ENCODE data around the gene THAP4.
A peak's percentile ranks its signal among the peaks of the same experiment; 100 is the strongest.
"Not testable (repeated sequence)": the region's sequence is repeated elsewhere in the genome, so short reads cannot be mapped to it uniquely, and the experiment has no call there.

The THAP4 gene

GRCh38 chr2:241665731-241666440 is 28.9 kb upstream of the THAP4 start:
- DNase-seq: no peak

GRCh38 chr2:241662731-241663130 is 25.8 kb upstream of the THAP4 start:
- not testable (repeated sequence) for DNase-seq

GRCh38 chr2:241660593-241661213 is 23.7 kb upstream of the THAP4 start:
- DNase-seq: no peak

GRCh38 chr2:241659150-241659739 is 22.3 kb upstream of the THAP4 start:
- peak; percentile 30 for DNase-seq

- DNase-seq: no peak
These were observed 21.3 kb upstream of the THAP4 start for GRCh38 chr2:241658296-241658695.

DNA sequence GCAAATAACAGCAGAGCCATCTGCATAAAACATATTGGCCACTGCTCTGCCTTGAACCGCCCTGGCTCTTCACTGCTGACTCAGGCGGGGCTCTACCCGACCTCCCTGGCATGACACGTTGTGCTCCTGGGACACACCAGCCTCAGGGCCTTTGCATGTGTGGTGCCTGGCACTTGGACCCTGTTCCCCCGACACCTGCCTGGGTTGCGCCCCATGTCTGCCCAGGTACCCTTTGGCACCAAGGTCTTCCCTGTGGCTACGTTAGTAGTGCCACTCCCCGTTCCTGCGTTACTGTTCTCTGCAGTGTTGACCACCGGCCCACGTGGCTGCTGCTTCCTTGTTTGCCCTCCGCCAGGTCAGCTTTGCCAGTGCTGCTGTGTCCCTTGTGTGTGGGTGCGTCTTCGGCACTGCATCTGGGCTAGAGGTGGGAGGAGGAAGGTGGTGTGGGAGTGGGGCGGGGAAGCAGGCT is 20.9 kb upstream of the THAP4 start:
- DNase-seq: no peak

DNA sequence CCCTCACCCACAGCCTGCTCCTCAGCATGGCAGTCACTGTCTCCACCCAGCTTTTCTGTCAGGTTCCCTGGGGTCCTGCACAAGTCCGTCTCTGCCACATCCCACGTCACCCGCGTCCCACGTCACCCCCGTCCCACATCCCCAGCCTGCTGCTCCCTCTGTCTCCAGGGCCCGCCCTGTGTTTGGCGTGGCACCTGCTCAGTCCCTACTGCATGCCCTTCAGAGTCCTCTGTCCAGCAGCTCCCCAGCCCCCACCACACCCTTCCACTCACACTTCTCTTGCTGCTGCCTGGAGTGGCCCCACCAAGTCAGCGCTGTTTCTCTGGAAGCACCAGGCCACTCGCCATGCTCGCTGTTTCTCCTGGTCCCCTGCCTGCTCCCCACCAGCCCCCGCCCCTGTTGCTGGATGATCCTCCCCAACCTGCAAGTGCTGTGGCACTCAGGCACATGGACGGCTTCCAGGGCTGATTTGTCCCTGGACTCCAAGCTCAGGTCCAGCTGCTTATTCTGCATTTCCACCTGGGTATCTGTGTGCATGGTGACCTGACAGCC is 19.3 kb upstream of the THAP4 start:
- DNase-seq: no peak

DNA sequence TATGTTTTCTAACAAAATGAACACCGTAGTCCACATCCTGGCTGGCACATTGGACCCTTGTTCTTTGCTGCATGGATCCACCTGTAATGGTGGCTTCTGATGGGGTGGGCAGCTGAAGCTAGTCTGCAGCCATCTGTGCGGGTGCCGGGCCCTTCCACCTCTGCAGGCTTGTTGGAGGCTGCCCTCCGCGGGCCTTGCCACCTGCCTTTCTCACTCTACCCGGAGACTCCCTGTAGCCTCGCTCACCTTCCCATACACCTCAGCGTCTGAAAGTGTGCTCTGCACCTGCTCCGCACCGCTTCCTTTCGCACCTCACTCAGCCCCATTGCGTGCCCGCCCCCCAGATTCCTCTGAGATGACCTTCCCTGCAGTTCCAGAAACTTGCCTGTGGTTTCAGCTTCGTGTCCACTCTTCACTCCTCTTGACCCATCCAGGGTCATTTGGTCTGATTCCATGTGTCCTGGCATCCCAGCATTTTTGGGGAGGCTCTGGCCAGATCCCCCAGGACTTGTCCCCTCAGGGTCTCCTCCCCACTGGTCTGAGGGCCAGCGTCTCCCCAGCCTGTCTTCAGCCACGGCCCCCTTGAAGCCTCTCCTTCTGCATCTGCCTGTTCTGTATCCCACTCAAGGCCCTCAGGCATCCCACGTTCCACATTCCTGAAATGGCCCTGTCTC is 18.7 kb upstream of the THAP4 start:
- no peak for DNase-seq

GRCh38 chr2:241654551-241654950 is 17.6 kb upstream of the THAP4 start:
- no peak for DNase-seq

DNA sequence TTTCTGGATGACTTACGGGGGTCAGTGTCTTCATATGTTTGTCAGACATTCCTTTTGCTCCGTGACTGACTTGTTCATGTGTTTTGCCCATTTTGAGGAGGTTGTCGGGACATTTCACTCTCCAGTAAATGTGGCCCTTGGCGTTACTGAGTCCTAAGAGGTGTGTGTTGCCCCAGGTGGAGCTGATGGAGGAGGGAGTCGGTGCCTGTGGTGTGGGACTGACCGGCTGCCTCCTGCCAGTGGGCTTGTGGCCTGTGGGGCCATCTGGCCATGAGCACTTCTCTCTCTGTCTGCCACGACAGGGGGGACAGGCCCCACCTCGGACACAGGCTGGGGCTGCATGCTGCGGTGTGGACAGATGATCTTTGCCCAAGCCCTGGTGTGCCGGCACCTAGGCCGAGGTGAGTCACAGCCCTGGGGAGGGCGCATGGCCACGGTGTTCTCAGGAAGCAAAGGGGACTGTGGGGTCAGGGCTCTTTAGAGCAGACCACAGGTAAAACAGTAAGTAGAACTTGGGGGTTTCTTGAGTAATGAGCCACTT is 16.3 kb upstream of the THAP4 start:
- no peak for DNase-seq

GRCh38 chr2:241652722-241653121 is 15.8 kb upstream of the THAP4 start:
- no peak for DNase-seq

DNA sequence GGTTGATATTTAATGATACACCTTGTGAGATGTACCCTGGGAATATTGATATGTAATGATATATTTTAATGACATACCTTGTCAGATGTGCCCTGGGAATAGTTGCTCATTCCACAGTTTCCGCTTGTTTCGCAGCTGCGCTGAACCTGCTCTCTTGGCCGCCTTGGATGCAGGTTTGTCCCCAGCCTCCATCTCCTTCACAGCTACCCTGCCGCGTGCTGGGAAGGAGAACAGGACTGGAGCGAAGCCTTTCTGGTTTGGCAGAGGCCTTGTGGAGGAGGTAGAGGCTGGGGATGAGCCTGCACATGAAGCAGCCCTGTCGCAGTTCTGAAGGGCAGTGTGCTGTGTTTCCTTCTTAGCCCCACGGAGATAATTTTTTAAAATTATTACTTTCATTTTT is 15.2 kb upstream of the THAP4 start:
- no peak for DNase-seq

GRCh38 chr2:241649927-241650326 is 13.0 kb upstream of the THAP4 start:
- no peak for DNase-seq

DNA sequence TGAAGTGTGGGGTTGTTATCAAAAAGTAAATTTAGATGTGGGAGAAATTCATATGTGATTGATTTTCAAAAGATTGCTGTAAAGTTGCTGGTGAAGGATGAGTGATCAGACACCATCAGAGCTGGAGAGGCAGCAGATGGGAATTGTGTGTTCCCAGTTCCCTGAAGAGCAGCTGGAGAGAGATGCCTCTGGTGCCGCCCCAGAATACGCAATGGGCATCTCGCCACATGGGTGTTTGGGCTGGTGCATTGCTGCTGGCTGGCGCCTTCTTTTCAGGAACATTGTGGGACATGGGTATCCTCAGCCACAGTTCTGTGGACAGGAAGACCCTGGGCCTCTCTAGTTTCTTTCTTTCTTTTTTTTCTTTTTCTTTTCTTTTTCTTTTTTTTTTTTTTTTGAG is 12.4 kb upstream of the THAP4 start:
- DNase-seq: no peak

- DNase-seq: no peak
These were observed 11.5 kb upstream of the THAP4 start for GRCh38 chr2:241648453-241648852.

DNA sequence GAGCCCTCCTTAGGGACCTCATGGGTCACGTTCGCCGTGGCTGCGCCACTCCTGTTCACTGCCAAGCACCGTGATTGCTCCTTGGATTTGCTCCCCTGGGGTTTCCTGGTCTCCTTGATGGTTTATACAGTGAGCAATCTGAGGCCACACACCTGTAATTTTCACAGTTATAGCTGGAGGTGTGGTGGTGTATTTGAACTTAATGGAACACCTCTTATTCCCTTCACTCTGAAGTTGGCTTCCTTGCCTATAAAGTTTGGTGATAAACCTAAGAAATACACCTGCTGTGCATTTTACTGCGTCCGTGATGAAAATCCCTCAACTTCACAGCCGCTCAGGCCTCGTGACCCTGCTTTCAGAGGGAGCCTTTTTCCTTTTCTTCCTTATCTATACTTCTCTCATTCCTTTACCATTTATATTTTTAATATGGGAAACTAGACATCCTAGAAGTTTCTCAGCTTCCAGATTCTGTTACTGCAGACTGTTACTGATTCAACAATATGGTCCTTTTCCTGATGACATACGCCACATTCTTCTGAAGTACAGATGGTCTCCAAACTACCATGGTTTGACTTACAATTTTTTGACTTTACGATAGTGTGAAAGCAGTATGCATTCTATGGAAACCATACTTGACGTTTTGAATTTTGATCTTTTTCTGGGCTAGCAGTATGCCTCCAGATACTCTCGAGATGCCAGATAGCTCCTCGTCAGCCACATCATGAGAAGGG is 9.1 kb upstream of the THAP4 start:
- no peak for DNase-seq

- DNase-seq: no peak
These were observed 8.3 kb upstream of the THAP4 start for GRCh38 chr2:241645056-241645914.

GRCh38 chr2:241641631-241642030 is 4.7 kb upstream of the THAP4 start:
- DNase-seq: no peak

- no peak for DNase-seq
These were observed 3.3 kb upstream of the THAP4 start for GRCh38 chr2:241640165-241640795.

DNA sequence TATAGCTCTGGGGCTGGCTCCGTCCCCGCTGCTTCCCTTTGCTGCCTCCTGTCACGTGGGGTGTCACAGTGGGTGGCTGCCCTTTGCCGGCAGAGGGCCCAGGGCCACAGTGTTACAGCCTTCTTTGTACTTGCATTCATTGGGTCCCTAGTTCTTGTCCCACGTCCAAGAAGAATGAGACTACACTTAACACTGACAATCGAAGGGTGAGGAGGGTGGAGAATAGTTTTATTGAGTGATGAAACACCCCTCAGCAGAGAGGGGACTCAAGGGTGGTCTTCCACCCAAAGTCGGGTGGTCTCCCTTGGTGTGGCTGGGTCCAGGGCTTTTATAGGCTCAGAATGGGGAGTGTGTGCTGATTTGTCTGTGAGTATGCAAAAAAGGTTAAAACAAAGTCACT is 2.4 kb upstream of the THAP4 start:
- no peak for DNase-seq

DNA sequence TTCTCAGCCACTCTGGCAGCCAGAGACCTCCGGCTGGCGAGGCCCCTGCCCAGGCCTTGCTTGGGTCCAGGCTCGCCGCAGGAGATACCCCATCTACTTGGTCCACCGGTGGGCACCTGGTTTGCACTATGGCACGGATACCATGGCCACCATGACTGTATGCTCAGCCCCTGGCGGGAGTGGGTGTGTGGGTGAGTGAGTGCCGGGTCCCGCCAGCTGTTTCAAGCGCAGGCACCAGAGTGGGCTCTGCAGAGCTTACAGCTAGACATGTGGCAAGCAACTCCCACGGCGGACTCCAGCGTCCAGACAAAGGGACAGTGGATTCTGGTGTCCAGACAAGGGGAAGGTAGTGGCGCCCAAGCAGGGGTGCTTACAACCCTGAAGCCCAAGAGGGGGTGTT is 2.0 kb upstream of the THAP4 start:
- no peak for DNase-seq

Data from NCI-H1092 treated with DMSO at 0.1 percent for 48 hours (cell line).